HG02763 (cell line): Measurements from ENCODE around the gene DZIP1.

Experiments
- ATAC-seq: cut with Tn5 transposase; IDR thresholded peaks from one replicate; pipeline ENCODE4 v1.9.1; 2021; ENCODE audit warnings: mild to moderate bottlenecking, moderate library complexity; ENCODE audit not compliant: unreplicated experiment

The DZIP1 gene

GRCh38 chr13:95643936-95644598, 439 bp downstream of the DZIP1 start:
- ATAC-seq: peak; percentile 42

GRCh38 chr13:95643571-95643935, 953 bp downstream of the DZIP1 start:
- no peak for ATAC-seq

GRCh38 chr13:95642999-95643398, 1.5 kb downstream of the DZIP1 start:
- ATAC-seq: no peak

- no peak for ATAC-seq
Observed at GRCh38 chr13:95642028-95642621, 2.4 kb downstream of the DZIP1 start.

- no peak for ATAC-seq
Observed at GRCh38 chr13:95641291-95642027, 3.0 kb downstream of the DZIP1 start.

- no peak for ATAC-seq
Observed at GRCh38 chr13:95636853-95637252, 7.7 kb downstream of the DZIP1 start.

- no peak for ATAC-seq
Observed at GRCh38 chr13:95630593-95630992, 13.9 kb downstream of the DZIP1 start.

- no peak for ATAC-seq
Observed at GRCh38 chr13:95629071-95629470, 15.4 kb downstream of the DZIP1 start.

GRCh38 chr13:95628488-95628887, 16.0 kb downstream of the DZIP1 start:
- no peak for ATAC-seq

- no peak for ATAC-seq
Observed at GRCh38 chr13:95627590-95627989, 16.9 kb downstream of the DZIP1 start.

- ATAC-seq: no peak
Observed at GRCh38 chr13:95626768-95627167, 17.7 kb downstream of the DZIP1 start.

- no peak for ATAC-seq
Observed at GRCh38 chr13:95624020-95624419, 20.5 kb downstream of the DZIP1 start.

GRCh38 chr13:95623141-95623540, 21.4 kb downstream of the DZIP1 start:
- no peak for ATAC-seq

- no peak for ATAC-seq
Observed at GRCh38 chr13:95620825-95621498, 23.5 kb downstream of the DZIP1 start.

- no peak for ATAC-seq
Observed at GRCh38 chr13:95620030-95620824, 24.3 kb downstream of the DZIP1 start.

- ATAC-seq: no peak
Observed at GRCh38 chr13:95615539-95615938, 29.0 kb downstream of the DZIP1 start.

- ATAC-seq: no peak
Observed at GRCh38 chr13:95614641-95615245, 29.8 kb downstream of the DZIP1 start.

GRCh38 chr13:95608640-95609323, 35.7 kb downstream of the DZIP1 start:
- no peak for ATAC-seq

- ATAC-seq: no peak
Observed at GRCh38 chr13:95607366-95607765, 37.1 kb downstream of the DZIP1 start.
